Colonic mucosa (tissue), 4 donors: ENCODE results near the gene FHL3. TPM values are rescaled to one million over a fixed set of nuclear protein-coding genes. Genes with fewer than 3 reads are reported as not detected.

ENCODE experiments used
- DNase-seq: peaks from one replicate; pipeline ENCODE4 v3.0.0-alpha.2; 2020
- H3K27ac ChIP-seq: fragments of 200-600 bp; one replicate; pipeline ENCODE4 v1.8.0; 2021
- H3K27me3 ChIP-seq: fragments of 200-600 bp; one replicate; pipeline ENCODE4 v1.8.0; 2021
- H3K36me3 ChIP-seq: fragments of 200-600 bp; one replicate; pipeline ENCODE4 v1.8.0; 2021
- H3K4me1 ChIP-seq: fragments of 200-600 bp; one replicate; pipeline ENCODE4 v1.8.0; 2021; ENCODE audit warnings: mild to moderate bottlenecking
- H3K4me3 ChIP-seq: fragments of 200-600 bp; one replicate; pipeline ENCODE4 v1.8.0; 2021
- H3K9ac ChIP-seq, 2 donors: one replicate each; pipeline ENCODE4 v1.7.0; 2013; ENCODE audit warnings: control low read depth in 2 of 2, low read depth in 2 of 2, low read length in 2 of 2
- H3K9me3 ChIP-seq: fragments of 200-600 bp; one replicate; pipeline ENCODE4 v1.8.0; 2021
- CTCF ChIP-seq: fragments of 200-600 bp; IDR thresholded peaks from one replicate; pipeline ENCODE4 v1.8.0; 2022; ENCODE audit warnings: antibody characterized with exemption, mild to moderate bottlenecking
- intact Hi-C: fragments of 100-400 bp; cut with DNase I; formaldehyde crosslinking; loops from one replicate; pipeline ENCODE4 v1.14.1; 2022
- total RNA-seq, 2 donors: library from RNA; stranded (reverse); fragmentation: NEBNext Ultra II Directional in 1 of 2; extraction: Animal tissue kit (Norgen Biotek cat#: 25700) in 1 of 2; gene quantifications; one replicate each; pipeline ENCODE4 v1.2.1, GENCODE V29; 2021
- donor health status: healthy.
- donor health status: DM: no; HTN: no; CAD: no.
- donor health status: DM: no; HTN: no; CAD: no.

Gene FHL3
- total RNA-seq, 2 donors from 2014 or later: 2.7 to 7.8 TPM

DNA sequence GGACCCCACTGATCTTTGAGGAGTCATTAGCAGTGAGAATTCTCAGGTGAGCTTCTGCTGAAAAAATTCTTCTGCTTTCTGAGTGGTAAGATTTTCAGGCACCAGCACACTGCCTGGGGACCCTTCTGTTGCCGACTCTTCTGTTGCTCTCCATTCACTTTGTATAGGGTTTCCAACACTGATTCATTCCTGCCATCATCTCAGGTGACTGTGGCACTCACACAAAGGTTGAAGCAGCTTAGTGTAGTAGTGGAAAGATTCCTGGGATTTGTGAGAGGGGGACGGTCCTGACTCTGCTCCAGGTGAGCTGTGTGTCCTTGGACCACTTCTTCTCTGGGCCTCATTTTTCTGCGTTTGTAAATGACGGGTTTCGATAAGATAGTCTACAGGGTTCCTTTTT, 16.7 kb upstream of the FHL3 start:
- H3K4me1 ChIP-seq: no peaks in the 10 kb centered on the region
- intact Hi-C loops: no loop called here
- peaks cover 13% of the 10 kb centered on the region for H3K36me3 ChIP-seq
- no peak for TF ChIP-seq CTCF
- H3K9me3 ChIP-seq: no peaks in the 10 kb centered on the region
- no peaks in the 10 kb centered on the region for H3K27me3 ChIP-seq
- no peak overlapping the region for H3K4me3 ChIP-seq
- H3K9ac ChIP-seq: no peak overlapping the region
- DNase-seq: no peak
- no peak overlapping the region for H3K27ac ChIP-seq

DNA sequence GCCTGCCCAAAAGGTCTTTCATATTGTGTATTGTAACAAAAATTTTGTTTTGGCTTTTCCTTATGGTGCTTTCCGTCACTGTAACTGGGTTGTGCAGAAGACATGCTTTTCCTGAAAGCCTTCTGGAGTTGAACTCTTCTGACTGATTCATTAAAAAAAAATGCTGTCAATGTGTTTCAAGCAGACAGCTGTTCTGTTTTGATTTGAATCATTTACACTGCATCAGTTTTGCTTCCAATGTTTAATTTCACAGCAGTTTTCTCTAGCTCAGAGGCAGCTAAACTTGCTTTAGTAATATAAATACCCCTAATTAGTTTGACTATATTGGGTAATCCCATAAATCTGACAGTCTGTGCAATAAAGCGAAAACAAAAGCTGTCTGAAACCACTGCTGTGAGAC, 15.1 kb upstream of the FHL3 start:
- no peak overlapping the region for H3K9ac ChIP-seq
- intact Hi-C loops: no loop called here
- no peaks in the 10 kb centered on the region for H3K9me3 ChIP-seq
- no peak for TF ChIP-seq CTCF
- DNase-seq: no peak
- peaks cover 12% of the 10 kb centered on the region for H3K36me3 ChIP-seq
- no peaks in the 10 kb centered on the region for H3K27me3 ChIP-seq
- no peaks in the 10 kb centered on the region for H3K4me1 ChIP-seq
- H3K4me3 ChIP-seq: no peak overlapping the region
- H3K27ac ChIP-seq: no peak overlapping the region

DNA sequence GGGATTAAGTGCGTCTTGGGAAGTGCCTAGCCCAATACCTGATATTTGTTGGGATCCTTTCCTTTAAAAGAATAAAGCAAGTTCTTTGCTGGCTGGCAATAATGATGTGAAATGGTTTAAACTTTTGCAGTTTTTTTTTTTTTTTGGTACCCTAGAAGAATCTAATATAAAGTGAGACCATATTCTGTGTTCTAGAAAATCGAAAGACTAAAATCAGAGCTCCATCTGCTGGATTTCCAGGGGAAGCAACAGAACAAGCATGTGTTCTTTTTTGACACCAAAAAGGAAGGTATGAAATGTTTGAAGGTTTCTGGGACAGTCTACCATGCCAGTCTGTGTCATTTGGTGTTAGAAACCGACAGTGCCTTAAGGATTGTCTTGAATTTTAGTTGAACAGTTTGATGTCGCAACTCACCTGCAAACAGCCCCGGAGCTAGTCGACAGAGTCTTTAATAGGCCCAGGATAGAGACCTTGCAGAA, 13.6 kb upstream of the FHL3 start:
- no peak for DNase-seq
- H3K27ac ChIP-seq: no peak overlapping the region
- H3K9me3 ChIP-seq: no peaks in the 10 kb centered on the region
- H3K9ac ChIP-seq: no peak overlapping the region
- H3K27me3 ChIP-seq: no peaks in the 10 kb centered on the region
- H3K4me1 ChIP-seq: no peaks in the 10 kb centered on the region
- intact Hi-C loops: no loop called here
- H3K36me3 ChIP-seq: peaks cover 10% of the 10 kb centered on the region
- TF ChIP-seq CTCF: peak; percentile 33
- H3K4me3 ChIP-seq: no peak overlapping the region

DNA sequence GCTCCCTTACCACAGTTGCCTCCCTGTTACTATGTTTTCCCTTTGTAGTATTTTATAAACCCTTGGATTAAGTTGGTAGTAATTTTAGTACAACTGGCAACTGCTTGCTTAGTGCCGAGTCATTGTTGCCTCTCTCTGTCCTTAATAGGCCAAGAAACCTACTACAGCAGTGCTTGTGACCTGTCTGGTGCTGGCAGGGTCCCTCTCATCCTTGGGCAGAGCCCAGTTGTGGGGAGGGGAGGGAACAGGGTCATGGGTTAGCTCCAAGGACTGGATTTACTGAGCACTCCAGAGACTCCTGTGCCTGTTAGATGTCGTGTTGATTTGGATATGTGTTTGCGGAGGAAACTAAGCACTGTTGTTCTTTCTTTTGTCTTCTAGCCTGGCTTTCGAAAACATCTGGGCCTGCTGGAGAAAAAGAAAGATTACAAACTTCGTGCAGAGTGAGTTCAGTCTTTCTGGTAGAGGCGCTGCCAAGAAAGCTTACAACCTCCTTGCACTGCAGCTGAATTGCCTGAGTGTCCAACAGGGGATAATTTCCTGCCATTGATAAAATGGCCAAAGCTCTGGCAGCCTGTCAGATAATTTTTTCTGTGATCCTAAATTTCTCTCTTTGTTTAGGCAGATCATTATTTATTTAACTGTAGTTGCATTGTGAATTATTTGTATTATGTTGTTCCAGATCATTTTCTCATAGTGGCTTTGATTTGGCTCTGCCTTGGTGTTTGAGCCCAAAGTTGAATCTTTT, 10.8 kb upstream of the FHL3 start:
- TF ChIP-seq CTCF: no peak
- H3K4me1 ChIP-seq: no peaks in the 10 kb centered on the region
- no peak for DNase-seq
- H3K36me3 ChIP-seq: peaks cover 10% of the 10 kb centered on the region
- H3K9ac ChIP-seq: no peak overlapping the region
- no peaks in the 10 kb centered on the region for H3K9me3 ChIP-seq
- intact Hi-C loops: no loop called here
- no peak overlapping the region for H3K27ac ChIP-seq
- no peak overlapping the region for H3K4me3 ChIP-seq
- no peaks in the 10 kb centered on the region for H3K27me3 ChIP-seq

DNA sequence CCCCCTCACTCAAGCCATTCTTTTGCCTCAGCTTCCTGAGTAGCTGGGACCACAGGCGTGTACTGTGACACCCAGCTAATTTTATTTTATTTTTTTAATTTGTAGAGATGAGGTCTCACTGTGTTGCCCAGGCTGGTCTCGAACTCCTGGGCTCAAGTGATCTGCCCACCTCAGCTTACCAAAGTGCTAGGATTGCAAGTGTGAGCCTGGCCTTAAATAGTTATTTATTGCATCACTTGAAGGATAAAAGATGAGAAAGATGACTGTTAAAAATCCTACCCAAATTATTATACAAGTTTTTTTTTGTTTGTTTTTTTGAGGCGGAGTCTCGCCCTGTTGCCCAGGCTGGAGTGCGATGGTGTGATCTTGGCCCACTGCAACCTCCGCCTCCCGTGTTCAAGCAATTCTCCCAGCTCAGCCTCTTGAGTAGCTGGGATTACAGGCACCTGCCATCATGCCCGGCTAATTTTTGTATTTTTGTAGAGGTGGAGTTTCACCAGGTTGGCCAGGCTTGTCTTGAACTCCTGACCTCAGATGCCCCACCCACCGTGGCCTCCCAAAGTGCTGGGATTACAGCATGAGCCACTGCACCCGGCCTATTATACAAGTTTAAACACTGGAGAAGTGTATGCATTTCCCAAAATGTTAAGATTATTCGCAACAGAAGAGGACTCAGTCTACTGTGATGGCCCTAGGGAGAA, 9.6 kb upstream of the FHL3 start:
- Histone ChIP-seq H3K27ac (no peak overlapping the region), H3K4me3 (no peak overlapping the region), H3K4me1 (no peaks in the 10 kb centered on the region), H3K9ac (no peak overlapping the region), H3K27me3 (no peaks in the 10 kb centered on the region), H3K9me3 (no peaks in the 10 kb centered on the region), H3K36me3 (peaks cover 10% of the 10 kb centered on the region)
- no peak for DNase-seq
- no peak for TF ChIP-seq CTCF
- intact Hi-C loops: no loop called here
